NCI-H2107 treated with DMSO at 0.1 percent for 48 hours (cell line): ENCODE data around the gene CEP295NL.
"Not testable (repeated sequence)": the region's sequence is repeated elsewhere in the genome, so short reads cannot be mapped to it uniquely, and the experiment has no call there.

Experiments used
- DNase-seq: peaks from one replicate; lab custom pipeline; 2025; ENCODE audit not compliant: unreplicated experiment; lab: John Stamatoyannopoulos, UW

Gene CEP295NL

GRCh38 chr17:78889531-78889930, 13.5 kb downstream of the CEP295NL start:
- no peak for DNase-seq

GRCh38 chr17:78888941-78889518, 14.0 kb downstream of the CEP295NL start:
- no peak for DNase-seq

GRCh38 chr17:78886954-78887353, 16.0 kb downstream of the CEP295NL start:
- no peak for DNase-seq

GRCh38 chr17:78885956-78886355, 17.0 kb downstream of the CEP295NL start:
- DNase-seq: no peak

- DNase-seq: no peak
Measured at GRCh38 chr17:78884876-78885667, 17.9 kb downstream of the CEP295NL start.

- DNase-seq: no peak
Measured at GRCh38 chr17:78884148-78884825, 18.7 kb downstream of the CEP295NL start.

- DNase-seq: peak; percentile 62
Measured at GRCh38 chr17:78883533-78884131, 19.4 kb downstream of the CEP295NL start.

GRCh38 chr17:78883089-78883532, 19.9 kb downstream of the CEP295NL start:
- DNase-seq: no peak

GRCh38 chr17:78882540-78883088, 20.4 kb downstream of the CEP295NL start:
- DNase-seq: no peak

- no peak for DNase-seq
Measured at GRCh38 chr17:78879635-78880186, 23.3 kb downstream of the CEP295NL start.

- no peak for DNase-seq
Measured at GRCh38 chr17:78878871-78879527, 24.0 kb downstream of the CEP295NL start.

- DNase-seq: no peak
Measured at GRCh38 chr17:78878261-78878660, 24.7 kb downstream of the CEP295NL start.

GRCh38 chr17:78876954-78877517, 26.0 kb downstream of the CEP295NL start:
- DNase-seq: not testable (repeated sequence)

- DNase-seq: no peak
Measured at GRCh38 chr17:78876094-78876597, 26.9 kb downstream of the CEP295NL start.

GRCh38 chr17:78875363-78876093, 27.5 kb downstream of the CEP295NL start:
- DNase-seq: no peak

GRCh38 chr17:78873519-78874340, 29.3 kb downstream of the CEP295NL start:
- DNase-seq: peak; percentile 83

GRCh38 chr17:78872486-78872885, 30.5 kb downstream of the CEP295NL start:
- DNase-seq: no peak

- no peak for DNase-seq
Measured at GRCh38 chr17:78870621-78871020, 32.4 kb downstream of the CEP295NL start.
